Spleen (tissue), 11 donors: ENCODE measurements around the gene EPHB1. TPM values are rescaled to one million over a fixed set of nuclear protein-coding genes. Genes with fewer than 3 reads are reported as not detected.

ENCODE experiments used
- DNase-seq: peaks from one replicate; pipeline ENCODE4 v3.0.0-alpha.2; 2020
- H3K27ac ChIP-seq, 8 donors: fragments of 200-600 bp; sonication (generic) in 7 of 8; 1 replicate in 4 of 8; 2 replicates in 4 of 8; pipeline versions ENCODE4 v1.5.0 to v1.8.0; 2016 to 2021; ENCODE audit warnings: inconsistent platforms in 4 of 8, mild to moderate bottlenecking in 4 of 8, moderate library complexity in 1 of 8
- H3K27me3 ChIP-seq, 7 donors: fragments of 200-600 bp; sonication (generic) in 6 of 7; replicated peaks in 1 of 7; 1 replicate in 4 of 7; 2 replicates in 3 of 7; pipeline versions ENCODE4 v1.5.0 to v1.8.0; 2016 to 2021; ENCODE audit warnings: inconsistent platforms in 3 of 7, mild to moderate bottlenecking in 1 of 7
- H3K36me3 ChIP-seq, 6 donors: fragments of 200-600 bp; sonication (generic) in 5 of 6; 1 replicate in 4 of 6; 2 replicates in 2 of 6; pipeline versions ENCODE4 v1.5.0 to v1.8.0; 2016 to 2021; ENCODE audit warnings: inconsistent platforms in 2 of 6
- H3K4me1 ChIP-seq, 6 donors: fragments of 200-600 bp; sonication (generic) in 5 of 6; 1 replicate in 3 of 6; 2 replicates in 3 of 6; pipeline versions ENCODE4 v1.5.0 to v1.8.0; 2016 to 2021; ENCODE audit warnings: inconsistent platforms in 3 of 6
- H3K4me3 ChIP-seq, 8 donors: fragments of 200-600 bp; sonication (generic) in 7 of 8; 1 replicate in 4 of 8; 2 replicates in 4 of 8; pipeline versions ENCODE4 v1.5.0 to v1.8.0; 2016 to 2021; ENCODE audit warnings: inconsistent platforms in 4 of 8, mild to moderate bottlenecking in 4 of 8, moderate library complexity in 2 of 8
- H3K9me3 ChIP-seq, 8 donors: fragments of 200-600 bp; sonication (generic) in 7 of 8; 1 replicate in 4 of 8; 2 replicates in 4 of 8; pipeline versions ENCODE4 v1.5.0 to v1.8.0; 2016 to 2021; ENCODE audit warnings: inconsistent platforms in 4 of 8
- CTCF ChIP-seq, 11 experiments: fragments of 200-600 bp in 7 of 11; fragments of 450-650 bp in 4 of 11; sonication (generic) in 4 of 11; IDR thresholded peaks in 8 of 11; conservative IDR thresholded peaks in 3 of 11; 1 replicate in 7 of 11; 2 replicates in 4 of 11; pipeline versions ENCODE4 v1.4.0 to v1.8.0; 2016 to 2021; ENCODE audit warnings: antibody characterized with exemption in 11 of 11, inconsistent platforms in 4 of 11, mild to moderate bottlenecking in 1 of 11
- POLR2A ChIP-seq, 3 donors: fragments of 450-650 bp; IDR thresholded peaks; one replicate each; pipeline ENCODE4 v1.5.1; 2017; ENCODE audit warnings: antibody characterized with exemption in 3 of 3, mild to moderate bottlenecking in 1 of 3
- POLR2AphosphoS5 ChIP-seq, 3 donors: sonication (generic); formaldehyde crosslinking; IDR thresholded peaks; one replicate each; pipeline ENCODE4 v1.5.1; 2017; ENCODE audit warnings: antibody characterized with exemption in 3 of 3
- WGBS, 5 donors: extraction: QIAGEN DNeasy Blood & Tissue Kit in 3 of 5; methylation state at CpG; one replicate each; pipeline versions ENCODE4 v1.1.5 to v1.1.7; 2013 to 2018; 5-methylcytosine and 5-hydroxymethylcytosine counted together
- intact Hi-C: fragments of 100-400 bp; cut with DNase I; formaldehyde crosslinking; loops from one replicate; pipeline ENCODE4 v1.15.0; 2023; ENCODE audit warnings: low total_unique reads
- polyA plus RNA-seq, 3 donors: library from polyadenylated mRNA; stranded (reverse); fragments of 200-250 nt; gene quantifications; one replicate each; pipeline ENCODE4 v1.2.1, GENCODE V29; 2013
- total RNA-seq, 7 donors: library from RNA; depleted of rRNA in 3 of 7; stranded (reverse); fragments of >200 nt in 3 of 7; fragmentation: NEBNext Ultra II Directional in 4 of 7; extraction: Animal tissue kit (Norgen Biotek cat#: 25700) in 4 of 7; gene quantifications; one replicate each; pipeline versions ENCODE4 v1.1.0 to v1.2.1, GENCODE V29; 2016 to 2021
- donor health status: healthy with polysubstance abuse.
- donor health status: DM: no; HTN: no; CAD: no; lungs with moderate emphysema.
- donor health status: DM: no; HTN: no; CAD: no.
- donor health status: Bipolar disorder and iron deficiency.
- donor health status: healthy.
- donor health status: DM: no; HTN: no; CAD: no.
- donor health status: DM: yes; HTN: yes; CAD: no.

Gene EPHB1
- total and polyA plus RNA-seq, 10 donors, result 0.20 to 14.0 (median 3.0) TPM

- no peak for DNase-seq
- Histone ChIP-seq H3K27me3 (no peaks in the 10 kb centered on the region), H3K4me1 (no peaks in the 10 kb centered on the region), H3K27ac (no peak overlapping the region), H3K9me3 (no peaks in the 10 kb centered on the region), H3K4me3 (no peak overlapping the region), H3K36me3 (no peaks in the 10 kb centered on the region)
- intact Hi-C loops, result no loop called here
- TF ChIP-seq CTCF (IDR thresholded peaks at IDR 0.05 in 8 of 11, conservative IDR thresholded peaks at IDR 0.05 in 3 of 11), result no peak
- TF ChIP-seq POLR2A (IDR thresholded peaks at IDR 0.05), result no peak
- no peak for TF ChIP-seq POLR2AphosphoS5 (IDR thresholded peaks at IDR 0.05)
- 63 to 86% (median 76%) methylated on average over 5 of the region's 5 CpGs for WGBS, 5 donors
Observed at GRCh38 chr3:135089451-135089850, 294.4 kb downstream of the EPHB1 start.

- no peaks in the 10 kb centered on the region for H3K9me3 ChIP-seq
- H3K4me1 ChIP-seq, result no peaks in the 10 kb centered on the region
- no peaks in the 10 kb centered on the region for H3K36me3 ChIP-seq
- no peak for TF ChIP-seq POLR2AphosphoS5 (IDR thresholded peaks at IDR 0.05)
- no peak for TF ChIP-seq CTCF (IDR thresholded peaks at IDR 0.05 in 8 of 11, conservative IDR thresholded peaks at IDR 0.05 in 3 of 11)
- TF ChIP-seq POLR2A (IDR thresholded peaks at IDR 0.05), result no peak
- no peak overlapping the region for H3K4me3 ChIP-seq
- H3K27ac ChIP-seq, result no peak overlapping the region
- 82 to 96% (median 90%) methylated on average over 2 of the region's 2 CpGs for WGBS, 5 donors
- H3K27me3 ChIP-seq, result peaks cover 0 to 3% (median 0%) of the 10 kb centered on the region in 7 donors
- DNase-seq, result no peak
- intact Hi-C loops, result no loop called here
Observed at GRCh38 chr3:135090020-135090717, 295.1 kb downstream of the EPHB1 start.

GRCh38 chr3:135091946-135092345, 296.9 kb downstream of the EPHB1 start:
- no peaks in the 10 kb centered on the region for H3K36me3 ChIP-seq
- no peak overlapping the region for H3K27ac ChIP-seq
- intact Hi-C loops, result no loop called here
- H3K4me3 ChIP-seq, result no peak overlapping the region
- 74 to 87% (median 77%) methylated on average over 4 to 5 of the region's 5 CpGs for WGBS, 5 donors
- DNase-seq, result no peak
- H3K27me3 ChIP-seq, result peaks cover 0 to 3% (median 0%) of the 10 kb centered on the region in 7 donors
- TF ChIP-seq POLR2A (IDR thresholded peaks at IDR 0.05) (no peak), CTCF (IDR thresholded peaks at IDR 0.05 in 8 of 11, conservative IDR thresholded peaks at IDR 0.05 in 3 of 11) (no peak), POLR2AphosphoS5 (IDR thresholded peaks at IDR 0.05) (no peak)
- no peaks in the 10 kb centered on the region for H3K9me3 ChIP-seq
- H3K4me1 ChIP-seq, result no peaks in the 10 kb centered on the region

GRCh38 chr3:135093121-135093520, 298.1 kb downstream of the EPHB1 start:
- H3K9me3 ChIP-seq, result no peaks in the 10 kb centered on the region
- TF ChIP-seq POLR2A (IDR thresholded peaks at IDR 0.05), result no peak
- TF ChIP-seq POLR2AphosphoS5 (IDR thresholded peaks at IDR 0.05), result no peak
- TF ChIP-seq CTCF (IDR thresholded peaks at IDR 0.05 in 8 of 11, conservative IDR thresholded peaks at IDR 0.05 in 3 of 11), result no peak
- no peaks in the 10 kb centered on the region for H3K36me3 ChIP-seq
- H3K4me3 ChIP-seq, result no peak overlapping the region
- peaks cover 0 to 3% (median 0%) of the 10 kb centered on the region in 7 donors for H3K27me3 ChIP-seq
- 86 to 92% (median 91%) methylated on average over 4 of the region's 4 CpGs for WGBS, 5 donors
- no peaks in the 10 kb centered on the region for H3K4me1 ChIP-seq
- no peak for DNase-seq
- intact Hi-C loops, result no loop called here
- H3K27ac ChIP-seq, result no peak overlapping the region
